ENCODE measurements around the gene SKAP1. TPM values are rescaled to one million over a fixed set of nuclear protein-coding genes. Genes with fewer than 3 reads are reported as not detected.
A peak's percentile ranks its signal among the peaks of the same experiment; 100 is the strongest.

The SKAP1 gene
- total RNA-seq, 1 donor from 2014 or later = 51.9 TPM

GRCh38 chr17:48180842-48181629, 249.0 kb downstream of the SKAP1 start:
- Mint-ChIP-seq H3K4me3 (no peak overlapping the region), H3K36me3 (ENCODE audit: low read depth) (peaks cover 56% of the 10 kb centered on the region), H3K27me3 (ENCODE audit: insufficient read depth) (no peaks in the 10 kb centered on the region), H3K4me1 (ENCODE audit: low read depth) (peaks cover 16% of the 10 kb centered on the region), H3K27ac (no peak overlapping the region), H3K9me3 (no peaks in the 10 kb centered on the region)
- intact Hi-C loops (cut with micrococcal nuclease) = no loop called here
- no peak for DNase-seq (ENCODE audit: low spot score)

- peaks cover 46% of the 10 kb centered on the region for H3K36me3 Mint-ChIP-seq (ENCODE audit: low read depth)
- intact Hi-C loops (cut with micrococcal nuclease) = no loop called here
- DNase-seq (ENCODE audit: low spot score) = no peak
- no peaks in the 10 kb centered on the region for H3K27me3 Mint-ChIP-seq (ENCODE audit: insufficient read depth)
- peaks cover 16% of the 10 kb centered on the region for H3K4me1 Mint-ChIP-seq (ENCODE audit: low read depth)
- H3K4me3 Mint-ChIP-seq = no peak overlapping the region
- H3K27ac Mint-ChIP-seq = peak overlapping the region; percentile 2
- H3K9me3 Mint-ChIP-seq = no peaks in the 10 kb centered on the region
Measured at GRCh38 chr17:48179071-48179945, 250.7 kb downstream of the SKAP1 start.

GRCh38 chr17:48178317-48178716, 251.7 kb downstream of the SKAP1 start:
- no peak overlapping the region for H3K4me3 Mint-ChIP-seq
- H3K27ac Mint-ChIP-seq = no peak overlapping the region
- no peaks in the 10 kb centered on the region for H3K27me3 Mint-ChIP-seq (ENCODE audit: insufficient read depth)
- intact Hi-C loops (cut with micrococcal nuclease) = no loop called here
- DNase-seq (ENCODE audit: low spot score) = no peak
- H3K4me1 Mint-ChIP-seq (ENCODE audit: low read depth) = peaks cover 21% of the 10 kb centered on the region
- H3K9me3 Mint-ChIP-seq = no peaks in the 10 kb centered on the region
- H3K36me3 Mint-ChIP-seq (ENCODE audit: low read depth) = peaks cover 48% of the 10 kb centered on the region

GRCh38 chr17:48177816-48178215, 252.2 kb downstream of the SKAP1 start:
- no peak overlapping the region for H3K4me3 Mint-ChIP-seq
- intact Hi-C loops (cut with micrococcal nuclease) = no loop called here
- H3K4me1 Mint-ChIP-seq (ENCODE audit: low read depth) = peaks cover 24% of the 10 kb centered on the region
- no peak for DNase-seq (ENCODE audit: low spot score)
- no peaks in the 10 kb centered on the region for H3K27me3 Mint-ChIP-seq (ENCODE audit: insufficient read depth)
- no peaks in the 10 kb centered on the region for H3K9me3 Mint-ChIP-seq
- H3K36me3 Mint-ChIP-seq (ENCODE audit: low read depth) = peaks cover 45% of the 10 kb centered on the region
- H3K27ac Mint-ChIP-seq = no peak overlapping the region

GRCh38 chr17:48176471-48176855, 253.6 kb downstream of the SKAP1 start:
- H3K4me1 Mint-ChIP-seq (ENCODE audit: low read depth) = peaks cover 24% of the 10 kb centered on the region
- H3K27ac Mint-ChIP-seq = no peak overlapping the region
- no peak for DNase-seq (ENCODE audit: low spot score)
- intact Hi-C loops (cut with micrococcal nuclease) = no loop called here
- H3K9me3 Mint-ChIP-seq = no peaks in the 10 kb centered on the region
- H3K27me3 Mint-ChIP-seq (ENCODE audit: insufficient read depth) = no peaks in the 10 kb centered on the region
- H3K36me3 Mint-ChIP-seq (ENCODE audit: low read depth) = peaks cover 43% of the 10 kb centered on the region
- H3K4me3 Mint-ChIP-seq = no peak overlapping the region

GRCh38 chr17:48175692-48176470, 254.1 kb downstream of the SKAP1 start:
- H3K27me3 Mint-ChIP-seq (ENCODE audit: insufficient read depth) = no peaks in the 10 kb centered on the region
- H3K9me3 Mint-ChIP-seq = no peaks in the 10 kb centered on the region
- no peak overlapping the region for H3K4me3 Mint-ChIP-seq
- peaks cover 44% of the 10 kb centered on the region for H3K36me3 Mint-ChIP-seq (ENCODE audit: low read depth)
- peaks cover 24% of the 10 kb centered on the region for H3K4me1 Mint-ChIP-seq (ENCODE audit: low read depth)
- no peak overlapping the region for H3K27ac Mint-ChIP-seq
- no peak for DNase-seq (ENCODE audit: low spot score)
- intact Hi-C loops (cut with micrococcal nuclease) = no loop called here

GRCh38 chr17:48174833-48175523, 255.0 kb downstream of the SKAP1 start:
- H3K36me3 Mint-ChIP-seq (ENCODE audit: low read depth) = peaks cover 42% of the 10 kb centered on the region
- peaks cover 15% of the 10 kb centered on the region for H3K4me1 Mint-ChIP-seq (ENCODE audit: low read depth)
- intact Hi-C loops (cut with micrococcal nuclease) = no loop called here
- no peaks in the 10 kb centered on the region for H3K27me3 Mint-ChIP-seq (ENCODE audit: insufficient read depth)
- DNase-seq (ENCODE audit: low spot score) = no peak
- no peaks in the 10 kb centered on the region for H3K9me3 Mint-ChIP-seq
- H3K27ac Mint-ChIP-seq = no peak overlapping the region
- no peak overlapping the region for H3K4me3 Mint-ChIP-seq

- Mint-ChIP-seq H3K36me3 (ENCODE audit: low read depth) (peaks cover 30% of the 10 kb centered on the region), H3K4me3 (no peak overlapping the region), H3K4me1 (ENCODE audit: low read depth) (peaks cover 8% of the 10 kb centered on the region), H3K27me3 (ENCODE audit: insufficient read depth) (no peaks in the 10 kb centered on the region), H3K9me3 (no peaks in the 10 kb centered on the region), H3K27ac (no peak overlapping the region)
- no peak for DNase-seq (ENCODE audit: low spot score)
- intact Hi-C loops (cut with micrococcal nuclease) = no loop called here
Measured at GRCh38 chr17:48173191-48173984, 256.6 kb downstream of the SKAP1 start.

- H3K27me3 Mint-ChIP-seq (ENCODE audit: insufficient read depth) = no peaks in the 10 kb centered on the region
- no peak overlapping the region for H3K4me3 Mint-ChIP-seq
- intact Hi-C loops (cut with micrococcal nuclease) = no loop called here
- H3K36me3 Mint-ChIP-seq (ENCODE audit: low read depth) = peaks cover 24% of the 10 kb centered on the region
- H3K4me1 Mint-ChIP-seq (ENCODE audit: low read depth) = peaks cover 12% of the 10 kb centered on the region
- no peak overlapping the region for H3K27ac Mint-ChIP-seq
- no peaks in the 10 kb centered on the region for H3K9me3 Mint-ChIP-seq
- DNase-seq (ENCODE audit: low spot score) = no peak
Measured at GRCh38 chr17:48169926-48170325, 260.1 kb downstream of the SKAP1 start.

- intact Hi-C loops (cut with micrococcal nuclease) = no loop called here
- no peaks in the 10 kb centered on the region for H3K27me3 Mint-ChIP-seq (ENCODE audit: insufficient read depth)
- H3K9me3 Mint-ChIP-seq = no peaks in the 10 kb centered on the region
- H3K4me3 Mint-ChIP-seq = no peak overlapping the region
- peaks cover 16% of the 10 kb centered on the region for H3K36me3 Mint-ChIP-seq (ENCODE audit: low read depth)
- no peak for DNase-seq (ENCODE audit: low spot score)
- no peak overlapping the region for H3K27ac Mint-ChIP-seq
- H3K4me1 Mint-ChIP-seq (ENCODE audit: low read depth) = peaks cover 13% of the 10 kb centered on the region
Measured at GRCh38 chr17:48163809-48164208, 266.2 kb downstream of the SKAP1 start.

- DNase-seq (ENCODE audit: low spot score) = no peak
- Mint-ChIP-seq H3K4me1 (ENCODE audit: low read depth) (peaks cover 13% of the 10 kb centered on the region), H3K27ac (no peak overlapping the region), H3K36me3 (ENCODE audit: low read depth) (peaks cover 16% of the 10 kb centered on the region), H3K9me3 (no peaks in the 10 kb centered on the region), H3K4me3 (no peak overlapping the region), H3K27me3 (ENCODE audit: insufficient read depth) (no peaks in the 10 kb centered on the region)
- intact Hi-C loops (cut with micrococcal nuclease) = no loop called here
Measured at GRCh38 chr17:48162946-48163506, 267.0 kb downstream of the SKAP1 start.
